H54 (cell line): ENCODE data around the gene NFAM1.

Experiments used
- DNase-seq: peaks from one replicate; pipeline ENCODE4 v3.0.0; 2011; ENCODE audit warnings: low spot score, mixed read lengths; ENCODE audit not compliant: insufficient read length
- FAIRE-seq: peaks from 3 replicates; lab custom pipeline; 2011; peaks lifted over from hg19 to GRCh38; lab: Jason Lieb, UNC
- POLR2A ChIP-seq: IDR thresholded peaks from 2 replicates; pipeline ENCODE4 v1.6.1; 2011; ENCODE audit warnings: low read depth, mild to moderate bottlenecking, low read length

The NFAM1 gene

GRCh38 chr22:42433754-42434682, 1.8 kb upstream of the NFAM1 start:
- FAIRE-seq (no peak), DNase-seq (no peak)
- no peak for TF ChIP-seq POLR2A

GRCh38 chr22:42432818-42433217, 615 bp upstream of the NFAM1 start:
- TF ChIP-seq POLR2A: no peak
- FAIRE-seq (no peak), DNase-seq (no peak)

DNA sequence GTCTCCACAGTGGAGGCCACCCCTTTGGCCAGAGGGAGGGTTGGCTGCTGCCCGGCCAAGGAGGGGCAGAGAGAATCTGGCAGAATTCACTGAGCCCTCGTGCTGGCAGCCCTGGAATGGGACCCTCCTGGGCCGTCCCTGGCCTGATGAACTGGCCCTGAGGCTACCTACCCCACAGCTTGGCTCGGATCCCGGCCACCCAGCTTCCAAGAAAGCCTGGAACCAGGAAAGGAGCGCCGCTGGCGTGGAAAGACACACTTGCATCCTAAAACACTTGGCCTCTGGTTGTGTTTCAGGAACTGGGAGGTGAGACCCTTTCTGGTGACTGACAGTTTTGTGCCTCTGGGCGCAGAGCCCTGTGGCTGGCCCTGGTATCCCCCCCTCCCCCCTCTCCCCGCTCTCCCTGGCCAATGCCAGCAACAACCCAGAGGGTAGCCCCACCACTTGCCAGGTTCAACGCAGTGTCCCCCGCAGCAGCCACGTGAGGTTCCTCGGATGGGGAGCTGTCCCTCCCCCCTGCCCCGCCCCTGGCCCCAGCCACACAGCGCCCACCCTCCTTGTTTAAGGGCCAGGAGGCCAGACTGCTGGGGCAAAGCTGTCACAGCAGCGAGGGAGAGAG, 693 bp downstream of the NFAM1 start:
- no peak for TF ChIP-seq POLR2A
- no peak for FAIRE-seq
- DNase-seq: no peak

- no peak for DNase-seq
- no peak for FAIRE-seq
- TF ChIP-seq POLR2A: no peak
These were observed 1.6 kb downstream of the NFAM1 start for GRCh38 chr22:42430528-42431125.

DNA sequence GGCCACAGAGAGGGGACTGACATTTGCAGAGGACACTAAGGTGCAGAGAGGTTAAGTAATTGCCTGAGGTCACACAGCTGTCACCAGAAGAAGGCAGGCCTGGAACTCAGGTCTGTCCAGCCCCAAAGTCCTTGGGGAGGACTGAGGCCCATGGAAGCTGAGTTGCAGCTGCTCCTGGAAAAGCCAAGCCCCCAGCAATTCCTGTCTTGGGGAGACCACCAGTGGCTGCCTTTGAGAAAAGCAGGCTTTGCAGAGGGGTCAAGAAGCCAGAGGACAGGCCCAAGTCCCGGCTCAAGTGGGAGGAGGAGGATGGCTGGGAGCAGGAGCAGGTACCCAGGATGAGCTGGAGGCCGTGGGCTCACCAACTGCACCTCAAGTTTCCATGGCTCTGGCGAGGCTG, 3.4 kb downstream of the NFAM1 start:
- no peak for TF ChIP-seq POLR2A
- no peak for DNase-seq
- FAIRE-seq: no peak

DNA sequence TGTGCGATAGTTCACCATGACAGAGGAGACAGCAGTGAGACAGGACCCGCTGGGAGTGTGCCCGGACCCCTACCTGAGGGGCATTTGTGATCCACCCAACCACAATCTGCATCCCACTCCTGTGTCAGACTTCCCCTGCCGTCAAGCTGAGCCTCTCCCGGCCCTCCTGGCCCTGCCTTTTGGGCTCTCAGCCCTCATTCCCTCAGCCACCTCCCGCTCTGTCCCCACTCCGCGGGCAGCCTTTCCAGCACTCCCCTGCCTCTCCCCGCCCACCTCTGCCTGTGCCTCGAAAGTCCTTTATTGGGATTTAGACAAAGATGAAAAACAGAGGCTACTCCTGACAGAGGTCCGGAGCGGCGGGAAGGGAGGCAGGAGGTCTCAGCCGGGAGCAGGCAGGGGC, 4.2 kb downstream of the NFAM1 start:
- TF ChIP-seq POLR2A: no peak
- DNase-seq (no peak), FAIRE-seq (no peak)

DNA sequence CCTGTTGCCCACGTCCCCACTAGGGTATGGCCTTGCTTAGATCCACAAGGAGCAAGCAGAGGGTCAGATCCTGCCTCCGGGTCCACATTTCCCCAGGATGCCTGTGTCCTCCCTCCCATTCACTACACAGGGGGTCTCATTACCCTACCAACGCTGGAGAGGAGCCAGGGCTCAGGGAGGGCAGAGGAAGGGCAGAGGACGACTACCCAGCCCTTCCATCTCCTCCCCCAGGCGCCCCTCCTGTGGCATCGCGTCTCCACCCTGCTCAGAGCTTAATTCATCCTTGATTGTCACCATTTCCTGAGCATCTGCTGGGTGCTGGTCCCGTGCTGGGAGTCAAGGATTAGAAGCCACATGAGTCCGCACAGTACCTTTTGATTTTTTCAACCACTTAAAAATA, 5.0 kb downstream of the NFAM1 start:
- FAIRE-seq: no peak
- DNase-seq: no peak
- no peak for TF ChIP-seq POLR2A

DNA sequence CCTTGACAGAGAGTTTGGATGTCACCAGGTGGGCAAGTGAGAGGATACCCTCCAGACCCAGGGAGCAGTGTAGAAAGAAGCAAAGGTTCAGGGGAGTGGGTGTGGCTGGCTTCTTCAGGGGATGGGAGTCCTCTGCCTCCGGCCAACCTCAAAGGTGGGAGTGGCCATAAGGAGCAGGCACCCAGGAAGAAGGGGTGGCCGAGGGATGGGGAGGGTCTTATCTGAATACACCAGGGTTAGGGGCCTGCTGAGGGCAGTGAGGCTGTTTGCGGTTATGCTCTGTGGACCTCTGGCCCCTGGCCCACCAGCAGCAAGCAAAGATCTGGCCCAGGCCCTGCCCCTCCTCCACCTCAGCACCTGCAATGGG, 6.2 kb downstream of the NFAM1 start:
- no peak for FAIRE-seq
- no peak for TF ChIP-seq POLR2A

GRCh38 chr22:42425337-42425988, 6.7 kb downstream of the NFAM1 start:
- no peak for DNase-seq
- no peak for FAIRE-seq
- no peak for TF ChIP-seq POLR2A

More for the DNA sequence above, 6.2 kb downstream of the NFAM1 start:
- DNase-seq: no peak

DNA sequence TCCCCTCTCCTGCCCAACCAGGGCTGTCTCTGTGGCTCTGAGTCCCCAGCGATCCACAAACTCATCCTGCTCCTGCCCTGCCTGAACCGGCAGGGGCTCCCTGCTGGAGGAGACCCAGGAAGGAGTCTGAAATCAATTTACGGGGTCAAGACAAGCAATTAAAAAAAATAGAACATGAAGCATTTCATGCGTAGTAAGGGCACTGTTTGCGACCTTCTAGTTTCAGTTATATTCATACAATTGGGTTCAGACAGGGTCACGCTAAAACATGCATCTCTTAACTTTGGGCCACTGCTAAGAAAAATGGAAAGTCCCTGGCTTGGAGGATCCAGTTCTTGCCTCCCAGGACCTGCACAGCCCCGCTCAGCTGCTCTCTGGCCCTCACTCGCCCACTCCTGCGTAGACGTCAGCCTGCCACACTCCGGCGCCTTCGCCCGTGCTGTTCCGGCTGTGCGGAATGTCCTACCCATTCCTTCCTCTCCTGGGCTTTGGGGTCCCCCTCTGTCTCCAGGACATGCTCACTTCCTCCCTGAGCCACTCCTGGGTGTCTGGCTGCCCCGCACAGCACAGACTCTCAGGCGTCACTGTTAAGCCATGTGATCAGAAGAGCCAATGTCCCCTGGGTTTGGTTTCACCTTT, 12.8 kb downstream of the NFAM1 start:
- no peak for DNase-seq
- no peak for FAIRE-seq

DNA sequence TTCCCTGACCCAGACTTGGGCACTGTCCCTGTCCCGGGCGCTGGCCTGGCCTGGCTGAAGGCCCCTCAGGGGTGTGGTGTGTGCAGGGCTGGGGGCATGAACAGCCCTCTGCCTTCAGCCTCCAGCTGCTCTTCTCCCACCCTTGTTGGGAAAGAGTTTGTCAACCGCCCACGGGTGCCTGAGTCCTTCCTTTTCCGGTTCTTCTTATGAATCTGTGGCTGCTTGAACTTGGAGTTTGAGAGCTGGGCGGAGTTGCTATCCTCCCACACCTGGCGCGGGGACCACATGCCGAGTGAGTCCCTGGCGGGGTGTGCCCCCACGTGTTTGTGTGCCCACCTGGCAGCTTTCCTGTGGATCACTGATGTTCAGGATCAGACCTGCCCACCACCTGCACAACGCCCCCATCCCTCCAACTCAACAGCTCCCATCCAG, 13.4 kb downstream of the NFAM1 start:
- TF ChIP-seq POLR2A: no peak
- no peak for FAIRE-seq

More for the DNA sequence above, 12.8 kb downstream of the NFAM1 start:
- TF ChIP-seq POLR2A: no peak

GRCh38 chr22:42417645-42418305, 14.4 kb downstream of the NFAM1 start:
- FAIRE-seq (no peak), DNase-seq (no peak)
- TF ChIP-seq POLR2A: no peak

More for the DNA sequence above, 13.4 kb downstream of the NFAM1 start:
- no peak for DNase-seq
